ENCODE measurements around the gene PPP1R9A. TPM values are rescaled to one million over a fixed set of nuclear protein-coding genes. Genes with fewer than 3 reads are reported as not detected.
A peak's percentile ranks its signal among the peaks of the same experiment; 100 is the strongest.

PPP1R9A gene
- total RNA-seq, 2 donors from 2014 or later: 23.3 to 23.4 TPM

DNA sequence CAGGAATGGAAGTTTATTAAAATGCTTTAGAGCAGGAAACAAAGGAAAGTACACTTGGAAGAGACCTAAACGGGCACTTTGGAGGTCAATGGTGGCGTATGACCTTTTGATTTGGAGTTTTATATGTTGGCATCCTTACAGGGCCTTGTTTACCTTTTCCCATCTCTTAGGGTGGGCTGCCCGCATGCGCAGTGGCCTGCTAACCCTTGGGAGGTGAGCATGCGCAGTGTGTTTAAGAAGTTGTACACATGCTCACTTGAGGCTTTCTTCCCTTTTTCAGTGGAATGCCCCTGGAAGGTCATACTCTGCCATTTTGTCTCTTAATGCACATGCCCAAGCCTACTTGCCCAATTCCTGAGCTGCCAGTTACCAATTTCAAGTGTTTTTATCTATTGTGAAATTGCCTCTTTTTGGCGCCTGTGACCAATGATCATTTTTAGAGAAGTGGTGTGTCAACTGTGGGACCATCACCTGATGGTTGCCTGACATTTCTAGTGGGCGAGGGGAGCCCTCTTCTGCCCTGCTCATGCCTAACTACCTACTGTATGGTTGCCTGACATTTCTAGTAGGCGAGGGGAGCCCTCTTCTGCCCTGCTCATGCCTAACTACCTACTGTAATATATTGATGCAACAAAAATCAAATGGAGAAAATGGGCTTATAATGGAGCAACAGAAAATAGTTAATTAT, 138.0 kb downstream of the PPP1R9A start:
- Histone ChIP-seq H3K27ac (no peak overlapping the region), H3K4me3 (no peak overlapping the region), H3K36me3 (no peaks in the 10 kb centered on the region), H3K27me3 (no peaks in the 10 kb centered on the region), H3K9me3 (no peaks in the 10 kb centered on the region), H3K4me1 (peaks cover 0 to 8% of the 10 kb centered on the region in 2 donors)
- TF ChIP-seq CTCF (IDR thresholded peaks at IDR 0.05): peak in 1 of 2 donors; percentile 23
- DNase-seq (ENCODE audit: low spot score): no peak

GRCh38 chr7:95046494-95047240, 139.3 kb downstream of the PPP1R9A start:
- DNase-seq (ENCODE audit: low spot score): no peak
- no peaks in the 10 kb centered on the region for H3K36me3 ChIP-seq
- H3K9me3 ChIP-seq: no peaks in the 10 kb centered on the region
- H3K4me1 ChIP-seq: peaks cover 0 to 8% of the 10 kb centered on the region in 2 donors
- H3K27ac ChIP-seq: no peak overlapping the region
- no peak overlapping the region for H3K4me3 ChIP-seq
- H3K27me3 ChIP-seq: no peaks in the 10 kb centered on the region
- TF ChIP-seq CTCF (IDR thresholded peaks at IDR 0.05): no peak

DNA sequence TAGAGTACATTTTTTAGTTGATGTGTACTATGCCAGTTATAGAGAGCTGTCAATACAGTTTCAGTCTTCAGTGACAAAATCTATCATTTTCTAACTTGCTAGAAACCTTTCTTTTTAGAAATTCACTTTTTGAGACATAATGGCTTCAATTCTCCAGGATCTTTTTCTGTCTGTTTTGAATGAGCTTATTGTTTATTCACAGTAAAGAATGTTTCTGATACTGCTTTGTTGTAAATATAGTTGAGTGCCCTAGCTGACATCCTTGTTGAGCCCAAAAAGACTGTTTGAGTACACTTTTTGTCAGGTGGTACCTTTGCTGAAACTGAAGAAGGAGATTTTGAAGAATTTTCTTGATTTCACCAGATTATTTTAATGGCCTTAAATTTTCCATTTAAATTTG, 139.9 kb downstream of the PPP1R9A start:
- H3K27ac ChIP-seq: no peak overlapping the region
- H3K9me3 ChIP-seq: no peaks in the 10 kb centered on the region
- H3K36me3 ChIP-seq: no peaks in the 10 kb centered on the region
- peaks cover 0 to 8% of the 10 kb centered on the region in 2 donors for H3K4me1 ChIP-seq
- H3K27me3 ChIP-seq: no peaks in the 10 kb centered on the region
- TF ChIP-seq CTCF (IDR thresholded peaks at IDR 0.05): no peak
- DNase-seq (ENCODE audit: low spot score): no peak
- no peak overlapping the region for H3K4me3 ChIP-seq

DNA sequence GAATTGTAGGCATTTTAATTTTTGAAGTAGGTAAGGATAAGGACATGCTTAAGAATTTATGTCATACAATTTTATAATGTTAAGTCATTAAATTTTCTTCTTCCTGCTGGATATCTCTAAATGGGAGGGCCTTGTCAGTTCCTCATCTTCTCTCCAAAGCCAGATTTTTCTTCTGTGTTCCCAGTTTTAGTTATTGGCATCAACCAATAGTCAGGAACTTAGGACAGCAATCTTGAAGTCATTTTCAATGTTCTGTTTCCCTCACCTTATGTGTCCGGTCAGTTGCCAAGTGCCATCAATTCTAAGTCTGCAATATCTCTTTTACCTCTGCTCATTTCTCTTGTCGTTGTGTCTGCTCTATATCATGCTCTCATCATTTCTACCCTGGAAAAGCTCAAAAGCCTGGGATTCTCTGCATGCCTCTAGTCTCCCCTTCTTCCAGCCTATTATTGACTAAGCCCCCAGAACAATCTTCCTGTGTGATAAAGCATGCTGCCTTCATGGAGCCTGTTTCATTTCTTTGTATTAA, 145.2 kb downstream of the PPP1R9A start:
- H3K27me3 ChIP-seq: no peaks in the 10 kb centered on the region
- no peak for TF ChIP-seq CTCF (IDR thresholded peaks at IDR 0.05)
- H3K27ac ChIP-seq: no peak overlapping the region
- no peaks in the 10 kb centered on the region for H3K9me3 ChIP-seq
- no peaks in the 10 kb centered on the region for H3K36me3 ChIP-seq
- no peak overlapping the region for H3K4me3 ChIP-seq
- no peak for DNase-seq (ENCODE audit: low spot score)
- no peaks in the 10 kb centered on the region for H3K4me1 ChIP-seq

- no peaks in the 10 kb centered on the region for H3K27me3 ChIP-seq
Observed at GRCh38 chr7:95054386-95054785, 147.0 kb downstream of the PPP1R9A start.

More at GRCh38 chr7:95054386-95054785, 147.0 kb downstream of the PPP1R9A start:
- H3K9me3 ChIP-seq: no peaks in the 10 kb centered on the region
- no peak for DNase-seq (ENCODE audit: low spot score)
- no peak overlapping the region for H3K4me3 ChIP-seq
- no peak for TF ChIP-seq CTCF (IDR thresholded peaks at IDR 0.05)
- H3K36me3 ChIP-seq: no peaks in the 10 kb centered on the region
- no peaks in the 10 kb centered on the region for H3K4me1 ChIP-seq
- no peak overlapping the region for H3K27ac ChIP-seq

Measured in right atrium auricular region (tissue), 2 donors.